HG03342 (cell line): ENCODE results near the gene ADAP1.
"Not testable (repeated sequence)": the region's sequence is repeated elsewhere in the genome, so short reads cannot be mapped to it uniquely, and the experiment has no call there.

Experiments used
- ATAC-seq: cut with Tn5 transposase; IDR thresholded peaks from one replicate; pipeline ENCODE4 v1.9.1; 2021; ENCODE audit warnings: mild to moderate bottlenecking, moderate library complexity; ENCODE audit not compliant: unreplicated experiment

ADAP1 gene

GRCh38 chr7:954330-955238 is at the start of gene ADAP1:
Gene ADAP1 (minus strand): TSS chr7:954680. CDS start chr7:954477, 203 bp downstream.
- ATAC-seq, result peak; percentile 49

- ATAC-seq, result not testable (repeated sequence)
Observed at GRCh38 chr7:1002445-1002844, 48.0 kb upstream of the ADAP1 start.

- ATAC-seq, result not testable (repeated sequence)
Observed at GRCh38 chr7:1002026-1002425, 47.5 kb upstream of the ADAP1 start.

GRCh38 chr7:1001069-1001770 is 46.7 kb upstream of the ADAP1 start:
- ATAC-seq, result not testable (repeated sequence)

GRCh38 chr7:999941-1000935 is 45.8 kb upstream of the ADAP1 start:
- ATAC-seq, result no peak

- ATAC-seq, result no peak
Observed at GRCh38 chr7:999149-999879, 44.8 kb upstream of the ADAP1 start.

- ATAC-seq, result no peak
Observed at GRCh38 chr7:997404-998395, 43.2 kb upstream of the ADAP1 start.

- no peak for ATAC-seq
Observed at GRCh38 chr7:996079-996872, 41.8 kb upstream of the ADAP1 start.

GRCh38 chr7:995571-995970 is 41.1 kb upstream of the ADAP1 start:
- no peak for ATAC-seq

GRCh38 chr7:994592-995308 is 40.3 kb upstream of the ADAP1 start:
- no peak for ATAC-seq

GRCh38 chr7:992709-993607 is 38.5 kb upstream of the ADAP1 start:
- ATAC-seq, result peak; percentile 82

- ATAC-seq, result no peak
Observed at GRCh38 chr7:991729-992656, 37.5 kb upstream of the ADAP1 start.

- ATAC-seq, result no peak
Observed at GRCh38 chr7:990933-991728, 36.7 kb upstream of the ADAP1 start.

- ATAC-seq, result no peak
Observed at GRCh38 chr7:990352-990932, 36.0 kb upstream of the ADAP1 start.
